ENCODE data around the gene TACO1. TPM values are rescaled to one million over a fixed set of nuclear protein-coding genes. Genes with fewer than 3 reads are reported as not detected.

Gene TACO1
- total RNA-seq, 6 experiments from 2014 or later, result 26.5 to 32.6 (median 30.9) TPM

- Mint-ChIP-seq H3K4me1 (ENCODE audit: low read depth) (peaks cover 9% of the 10 kb centered on the region; the same call in 1 of the 2 replicates), H3K4me3 (no peak overlapping the region), H3K36me3 (ENCODE audit: low read depth) (peaks cover 16% of the 10 kb centered on the region)
Observed at GRCh38 chr17:63635787-63636186, 35.1 kb downstream of the TACO1 start.

GRCh38 chr17:63639125-63639524 is 38.4 kb downstream of the TACO1 start:
- peaks cover 3% of the 10 kb centered on the region; the same call in 1 of the 2 replicates for H3K4me1 Mint-ChIP-seq (ENCODE audit: low read depth)
- no peaks in the 10 kb centered on the region; the same call in 1 of the 2 replicates for H3K27me3 Mint-ChIP-seq (ENCODE audit: insufficient read depth)
- H3K36me3 Mint-ChIP-seq (ENCODE audit: low read depth), result peaks cover 15% of the 10 kb centered on the region
- no peak for DNase-seq
- H3K4me3 Mint-ChIP-seq, result no peak overlapping the region
- H3K9me3 Mint-ChIP-seq, result no peaks in the 10 kb centered on the region
- H3K27ac Mint-ChIP-seq, result no peak overlapping the region
- no peak for TF ChIP-seq CTCF (IDR thresholded peaks at IDR 0.05)

More at GRCh38 chr17:63635787-63636186, 35.1 kb downstream of the TACO1 start:
- no peaks in the 10 kb centered on the region; the same call in 1 of the 2 replicates for H3K27me3 Mint-ChIP-seq (ENCODE audit: insufficient read depth)
- no peak for DNase-seq
- no peak overlapping the region for H3K27ac Mint-ChIP-seq
- H3K9me3 Mint-ChIP-seq, result no peaks in the 10 kb centered on the region
- no peak for TF ChIP-seq CTCF (IDR thresholded peaks at IDR 0.05)

GRCh38 chr17:63640038-63640437 is 39.3 kb downstream of the TACO1 start:
- DNase-seq, result no peak
- no peak for TF ChIP-seq CTCF (IDR thresholded peaks at IDR 0.05)
- peaks cover 12% of the 10 kb centered on the region for H3K36me3 Mint-ChIP-seq (ENCODE audit: low read depth)
- H3K9me3 Mint-ChIP-seq, result no peaks in the 10 kb centered on the region
- H3K27me3 Mint-ChIP-seq (ENCODE audit: insufficient read depth), result no peaks in the 10 kb centered on the region
- no peak overlapping the region for H3K4me3 Mint-ChIP-seq
- peaks cover 2% of the 10 kb centered on the region; the same call in 1 of the 2 replicates for H3K4me1 Mint-ChIP-seq (ENCODE audit: low read depth)
- H3K27ac Mint-ChIP-seq, result no peak overlapping the region

GRCh38 chr17:63641692-63642448 is 41.2 kb downstream of the TACO1 start:
- H3K4me1 Mint-ChIP-seq (ENCODE audit: low read depth), result peaks cover 16% of the 10 kb centered on the region; the same call in 1 of the 2 replicates
- no peaks in the 10 kb centered on the region for H3K27me3 Mint-ChIP-seq (ENCODE audit: insufficient read depth)
- no peak overlapping the region for H3K4me3 Mint-ChIP-seq
- no peak for TF ChIP-seq CTCF (IDR thresholded peaks at IDR 0.05)
- DNase-seq, result no peak
- H3K36me3 Mint-ChIP-seq (ENCODE audit: low read depth), result peaks cover 1% of the 10 kb centered on the region; the same call in 1 of the 2 replicates
- H3K9me3 Mint-ChIP-seq, result no peaks in the 10 kb centered on the region
- no peak overlapping the region for H3K27ac Mint-ChIP-seq

- TF ChIP-seq CTCF (IDR thresholded peaks at IDR 0.05), result no peak
- no peak for DNase-seq
- Mint-ChIP-seq H3K27me3 (ENCODE audit: insufficient read depth) (no peaks in the 10 kb centered on the region), H3K9me3 (no peaks in the 10 kb centered on the region), H3K4me3 (no peak overlapping the region), H3K4me1 (ENCODE audit: low read depth) (peaks cover 30% of the 10 kb centered on the region), H3K36me3 (ENCODE audit: low read depth) (peaks cover 3% of the 10 kb centered on the region), H3K27ac (no peak overlapping the region)
Observed at GRCh38 chr17:63644846-63645245, 44.2 kb downstream of the TACO1 start.
